K562 (cell line): Measurements from ENCODE around the gene VWA5B1.

Experiments
- BMI1 ChIP-seq: fragments of 150-350 bp; IDR thresholded peaks from 2 replicates; pipeline ENCODE4 v1.6.1; 2014; ENCODE audit warnings: low read length
- CHD2 ChIP-seq: IDR thresholded peaks from 2 replicates; pipeline ENCODE4 v1.6.1; 2011; ENCODE audit warnings: low read depth, low read length
- CTCF ChIP-seq, 3 experiments: IDR thresholded peaks in 2 of 3; conservative IDR thresholded peaks in 1 of 3; 2 replicates each; pipeline ENCODE4 v1.5.1; 2011 to 2012; ENCODE audit warnings: low read length in 3 of 3, mild to moderate bottlenecking in 3 of 3, control low read depth in 2 of 3, improper control_type of control experiment in 1 of 3, inconsistent platforms in 1 of 3, low read depth in 1 of 3, mixed read lengths in 1 of 3, moderate library complexity in 1 of 3; ENCODE audit not compliant: insufficient read depth in 2 of 3
- MLLT1 ChIP-seq, 2 experiments: fragments of 450-650 bp; IDR thresholded peaks; 2 replicates each; pipeline ENCODE4 v1.6.1; 2016
- REST ChIP-seq, 2 experiments: fragments of 450-650 bp; formaldehyde crosslinking in 1 of 2; IDR thresholded peaks; 2 replicates each; pipeline versions ENCODE4 v1.4.0 to v1.6.1; 2014 to 2020; ENCODE audit warnings: mild to moderate bottlenecking in 2 of 2, borderline replicate concordance in 1 of 2, low read depth in 1 of 2

- no peak for TF ChIP-seq MLLT1 (IDR thresholded peaks at IDR 0.05)
- TF ChIP-seq CHD2 = no peak
- TF ChIP-seq REST (IDR thresholded peaks at IDR 0.05; ENCODE audit: borderline replicate concordance) = no peak
- TF ChIP-seq REST (CRISPR knock-in tag; IDR thresholded peaks at IDR 0.05; ENCODE audit: low read depth) = no peak
- no peak for TF ChIP-seq CTCF (IDR thresholded peaks at IDR 0.05 in 2 of 3, conservative IDR thresholded peaks at IDR 0.05 in 1 of 3; ENCODE audit: insufficient read depth in 2 of 3, low read depth in 1 of 3, low read length in 3 of 3)
- no peak for TF ChIP-seq BMI1
Observed at GRCh38 chr1:20250340-20250989, 40.2 kb upstream of the VWA5B1 start.
